ENCODE measurements around the gene HTRA1.

HTRA1 gene

GRCh38 chr10:122454603-122455080 lies 6.7 kb upstream of the HTRA1 start, which contains the start of gene ARMS2:
TSS of gene ARMS2 (plus strand) at chr10:122454653. CDS start at chr10:122454728, 75 bp downstream.
- DNase-seq (ENCODE audit: low read depth in 3 of 3) = no peak

GRCh38 chr10:122455376-122456079 lies 5.8 kb upstream of the HTRA1 start:
- DNase-seq (ENCODE audit: low read depth in 3 of 3) = no peak

- no peak for DNase-seq (ENCODE audit: low read depth in 3 of 3)
Observed at GRCh38 chr10:122457934-122458333, 3.4 kb upstream of the HTRA1 start.

- no peak for DNase-seq (ENCODE audit: low read depth in 3 of 3)
Observed at GRCh38 chr10:122458693-122459092, 2.7 kb upstream of the HTRA1 start.

- no peak for DNase-seq (ENCODE audit: low read depth in 3 of 3)
Observed at GRCh38 chr10:122459561-122460273, 1.6 kb upstream of the HTRA1 start.

- DNase-seq (ENCODE audit: low read depth in 3 of 3) = no peak
Observed at GRCh38 chr10:122460891-122461293, 461 bp upstream of the HTRA1 start.

GRCh38 chr10:122461729-122462532 lies 578 bp downstream of the HTRA1 start:
- DNase-seq (ENCODE audit: low read depth in 3 of 3) = no peak

- no peak for DNase-seq (ENCODE audit: low read depth in 3 of 3)
Observed at GRCh38 chr10:122462533-122463465, 1.4 kb downstream of the HTRA1 start.

- no peak for DNase-seq (ENCODE audit: low read depth in 3 of 3)
Observed at GRCh38 chr10:122463466-122464249, 2.3 kb downstream of the HTRA1 start.

- no peak for DNase-seq (ENCODE audit: low read depth in 3 of 3)
Observed at GRCh38 chr10:122464250-122464510, 2.8 kb downstream of the HTRA1 start.

- DNase-seq (ENCODE audit: low read depth in 3 of 3) = no peak
Observed at GRCh38 chr10:122464586-122464985, 3.2 kb downstream of the HTRA1 start.

- DNase-seq (ENCODE audit: low read depth in 3 of 3) = no peak
Observed at GRCh38 chr10:122465401-122466040, 4.2 kb downstream of the HTRA1 start.

GRCh38 chr10:122466951-122467381 lies 5.6 kb downstream of the HTRA1 start:
- no peak for DNase-seq (ENCODE audit: low read depth in 3 of 3)

- DNase-seq (ENCODE audit: low read depth in 3 of 3) = no peak
Observed at GRCh38 chr10:122467701-122468100, 6.3 kb downstream of the HTRA1 start.

- no peak for DNase-seq (ENCODE audit: low read depth in 3 of 3)
Observed at GRCh38 chr10:122468307-122468925, 7.1 kb downstream of the HTRA1 start.

- DNase-seq (ENCODE audit: low read depth in 3 of 3) = no peak
Observed at GRCh38 chr10:122468926-122469781, 7.8 kb downstream of the HTRA1 start.

- DNase-seq (ENCODE audit: low read depth in 3 of 3) = no peak
Observed at GRCh38 chr10:122469848-122470247, 8.5 kb downstream of the HTRA1 start.

- DNase-seq (ENCODE audit: low read depth in 3 of 3) = no peak
Observed at GRCh38 chr10:122471531-122472177, 10.3 kb downstream of the HTRA1 start.

Measured in stimulated activated CD4-positive, alpha-beta T cell treated with anti-CD3 and anti-CD28 coated beads, TNF-alpha, amount 100 ng/mL, for 48 hours (primary cell).